ENCODE results near the gene ARSG.

DNA sequence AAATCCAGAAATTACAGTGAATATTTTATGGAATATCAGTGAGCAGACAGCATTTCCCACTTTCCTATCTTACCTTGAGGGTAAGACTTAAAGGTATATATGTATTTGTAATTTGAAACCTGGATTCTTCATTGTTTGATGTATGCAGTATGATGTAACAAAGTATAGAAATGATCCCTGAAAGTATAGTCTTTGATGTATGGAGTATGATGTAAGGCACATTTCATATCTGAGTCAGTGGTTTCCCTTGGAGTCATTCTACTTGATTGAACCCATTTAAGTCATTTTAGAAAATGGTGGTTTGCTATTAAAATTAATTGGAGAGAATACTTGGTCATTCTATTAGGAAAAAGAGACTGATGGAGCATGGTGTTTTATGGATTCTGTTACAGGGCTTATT lies 33.4 kb upstream of the ARSG start:
- TF ChIP-seq, protein P1, sequence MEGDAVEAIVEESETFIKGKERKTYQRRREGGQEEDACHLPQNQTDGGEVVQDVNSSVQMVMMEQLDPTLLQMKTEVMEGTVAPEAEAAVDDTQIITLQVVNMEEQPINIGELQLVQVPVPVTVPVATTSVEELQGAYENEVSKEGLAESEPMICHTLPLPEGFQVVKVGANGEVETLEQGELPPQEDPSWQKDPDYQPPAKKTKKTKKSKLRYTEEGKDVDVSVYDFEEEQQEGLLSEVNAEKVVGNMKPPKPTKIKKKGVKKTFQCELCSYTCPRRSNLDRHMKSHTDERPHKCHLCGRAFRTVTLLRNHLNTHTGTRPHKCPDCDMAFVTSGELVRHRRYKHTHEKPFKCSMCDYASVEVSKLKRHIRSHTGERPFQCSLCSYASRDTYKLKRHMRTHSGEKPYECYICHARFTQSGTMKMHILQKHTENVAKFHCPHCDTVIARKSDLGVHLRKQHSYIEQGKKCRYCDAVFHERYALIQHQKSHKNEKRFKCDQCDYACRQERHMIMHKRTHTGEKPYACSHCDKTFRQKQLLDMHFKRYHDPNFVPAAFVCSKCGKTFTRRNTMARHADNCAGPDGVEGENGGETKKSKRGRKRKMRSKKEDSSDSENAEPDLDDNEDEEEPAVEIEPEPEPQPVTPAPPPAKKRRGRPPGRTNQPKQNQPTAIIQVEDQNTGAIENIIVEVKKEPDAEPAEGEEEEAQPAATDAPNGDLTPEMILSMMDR (IDR thresholded peaks at IDR 0.05; ENCODE audit: insufficient read depth, low read length, poor library complexity, severe bottlenecking) = no peak
- no peak for TF ChIP-seq EZH2phosphoT487 (conservative IDR thresholded peaks at IDR 0.05; ENCODE audit: low read length)

All from SU-DHL-6 (cell line).